Spleen (tissue), 7 donors: ENCODE data around the gene ZC3H12C.

ENCODE experiments used
- CTCF ChIP-seq, 11 experiments: fragments of 200-600 bp in 7 of 11; fragments of 450-650 bp in 4 of 11; sonication (generic) in 4 of 11; IDR thresholded peaks in 8 of 11; conservative IDR thresholded peaks in 3 of 11; 1 replicate in 7 of 11; 2 replicates in 4 of 11; pipeline versions ENCODE4 v1.4.0 to v1.8.0; 2016 to 2021; ENCODE audit warnings: antibody characterized with exemption in 11 of 11, inconsistent platforms in 4 of 11, mild to moderate bottlenecking in 1 of 11
- POLR2A ChIP-seq, 3 donors: fragments of 450-650 bp; IDR thresholded peaks; one replicate each; pipeline ENCODE4 v1.5.1; 2017; ENCODE audit warnings: antibody characterized with exemption in 3 of 3, mild to moderate bottlenecking in 1 of 3
- donor health status: DM: no; HTN: no; CAD: no; lungs with moderate emphysema.
- donor health status: DM: no; HTN: no; CAD: no.
- donor health status: DM: no; HTN: no; CAD: no.

GRCh38 chr11:110089617-110090282, 3.4 kb upstream of the ZC3H12C start:
- TF ChIP-seq POLR2A (IDR thresholded peaks at IDR 0.05) (no peak), CTCF (IDR thresholded peaks at IDR 0.05 in 8 of 11, conservative IDR thresholded peaks at IDR 0.05 in 3 of 11) (no peak)
